Osteocyte (in vitro differentiated cells): Measurements from ENCODE around the gene CFAP58. TPM values are rescaled to one million over a fixed set of nuclear protein-coding genes. Genes with fewer than 3 reads are reported as not detected.

ENCODE experiments used
- DNase-seq: peaks from one replicate; pipeline ENCODE4 v3.0.0; 2021; ENCODE audit warnings: mixed read lengths; ENCODE audit not compliant: unreplicated experiment; ENCODE audit errors: extremely low spot score
- H3K27ac Mint-ChIP-seq: one replicate; pipeline ENCODE4 v1.8.0; 2021; ENCODE audit warnings: mild to moderate bottlenecking, mixed read lengths; ENCODE audit not compliant: unreplicated experiment
- H3K27me3 Mint-ChIP-seq: one replicate; pipeline ENCODE4 v1.8.0; 2021; ENCODE audit warnings: mixed read lengths; ENCODE audit not compliant: unreplicated experiment
- H3K36me3 Mint-ChIP-seq: one replicate; pipeline ENCODE4 v1.8.0; 2021; ENCODE audit warnings: mixed read lengths; ENCODE audit not compliant: unreplicated experiment
- H3K4me1 Mint-ChIP-seq: one replicate; pipeline ENCODE4 v1.8.0; 2021; ENCODE audit warnings: mixed read lengths; ENCODE audit not compliant: unreplicated experiment
- H3K4me3 Mint-ChIP-seq: one replicate; pipeline ENCODE4 v1.8.0; 2021; ENCODE audit warnings: mild to moderate bottlenecking, moderate library complexity, mixed read lengths; ENCODE audit not compliant: unreplicated experiment
- H3K9me3 Mint-ChIP-seq: one replicate; pipeline ENCODE4 v1.8.0; 2021; ENCODE audit warnings: mixed read lengths; ENCODE audit not compliant: unreplicated experiment
- total RNA-seq: library from RNA; stranded (reverse); gene quantifications from 2 replicates; pipeline ENCODE4 v1.2.1, GENCODE V29; 2021
- TF ChIP-seq, protein P1 (sequence below): fragments of 200-600 bp; sonication (generic); IDR thresholded peaks from 2 replicates; pipeline ENCODE4 v1.5.0; 2021; ENCODE audit warnings: antibody characterized with exemption, mild to moderate bottlenecking, moderate library complexity

CFAP58 gene
- total RNA-seq, 1 donor from 2014 or later, result 0.16 TPM

- Mint-ChIP-seq H3K9me3 (no peaks in the 10 kb centered on the region), H3K4me1 (no peaks in the 10 kb centered on the region), H3K36me3 (no peaks in the 10 kb centered on the region), H3K4me3 (no peak overlapping the region), H3K27ac (no peak overlapping the region), H3K27me3 (peaks cover 10% of the 10 kb centered on the region)
- no peak for DNase-seq
- TF ChIP-seq, protein P1, sequence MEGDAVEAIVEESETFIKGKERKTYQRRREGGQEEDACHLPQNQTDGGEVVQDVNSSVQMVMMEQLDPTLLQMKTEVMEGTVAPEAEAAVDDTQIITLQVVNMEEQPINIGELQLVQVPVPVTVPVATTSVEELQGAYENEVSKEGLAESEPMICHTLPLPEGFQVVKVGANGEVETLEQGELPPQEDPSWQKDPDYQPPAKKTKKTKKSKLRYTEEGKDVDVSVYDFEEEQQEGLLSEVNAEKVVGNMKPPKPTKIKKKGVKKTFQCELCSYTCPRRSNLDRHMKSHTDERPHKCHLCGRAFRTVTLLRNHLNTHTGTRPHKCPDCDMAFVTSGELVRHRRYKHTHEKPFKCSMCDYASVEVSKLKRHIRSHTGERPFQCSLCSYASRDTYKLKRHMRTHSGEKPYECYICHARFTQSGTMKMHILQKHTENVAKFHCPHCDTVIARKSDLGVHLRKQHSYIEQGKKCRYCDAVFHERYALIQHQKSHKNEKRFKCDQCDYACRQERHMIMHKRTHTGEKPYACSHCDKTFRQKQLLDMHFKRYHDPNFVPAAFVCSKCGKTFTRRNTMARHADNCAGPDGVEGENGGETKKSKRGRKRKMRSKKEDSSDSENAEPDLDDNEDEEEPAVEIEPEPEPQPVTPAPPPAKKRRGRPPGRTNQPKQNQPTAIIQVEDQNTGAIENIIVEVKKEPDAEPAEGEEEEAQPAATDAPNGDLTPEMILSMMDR, result peak; percentile 78
Measured at GRCh38 chr10:104350127-104350635, 3.5 kb upstream of the CFAP58 start.

DNA sequence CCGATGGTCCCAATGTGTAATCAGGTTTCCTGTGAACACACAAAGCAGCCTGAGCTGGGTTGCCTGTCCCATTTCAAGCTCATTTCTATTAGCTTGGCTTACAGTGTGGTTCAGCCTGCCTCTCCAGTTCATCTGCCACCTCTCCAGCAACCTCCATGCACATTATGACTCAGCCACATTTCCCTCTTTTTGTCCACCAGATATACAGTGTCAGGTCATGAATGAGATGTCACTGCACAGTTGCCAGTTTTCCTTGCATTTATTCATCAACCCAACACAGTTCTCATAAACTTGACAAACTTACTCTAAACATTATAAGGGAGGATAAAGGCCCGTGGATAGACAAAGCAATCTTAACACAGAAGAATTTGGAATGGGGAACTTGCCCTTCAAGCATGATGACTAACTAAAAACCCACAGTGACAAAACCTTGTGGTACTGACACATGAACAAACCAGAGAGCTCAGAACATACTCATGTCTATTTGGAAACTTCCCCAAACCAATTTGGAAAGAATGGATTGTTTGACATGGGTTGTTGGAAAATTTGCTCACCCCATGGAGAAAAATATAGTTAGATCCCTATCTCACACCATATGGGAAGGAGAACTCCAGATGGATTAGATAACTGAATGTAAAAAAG lies 2.5 kb upstream of the CFAP58 start:
- no peak for DNase-seq
- H3K27ac Mint-ChIP-seq, result no peak overlapping the region
- TF ChIP-seq, protein P1, result no peak
- no peak overlapping the region for H3K4me3 Mint-ChIP-seq
- H3K36me3 Mint-ChIP-seq, result no peaks in the 10 kb centered on the region
- H3K4me1 Mint-ChIP-seq, result no peaks in the 10 kb centered on the region
- no peaks in the 10 kb centered on the region for H3K9me3 Mint-ChIP-seq
- peaks cover 10% of the 10 kb centered on the region for H3K27me3 Mint-ChIP-seq

DNA sequence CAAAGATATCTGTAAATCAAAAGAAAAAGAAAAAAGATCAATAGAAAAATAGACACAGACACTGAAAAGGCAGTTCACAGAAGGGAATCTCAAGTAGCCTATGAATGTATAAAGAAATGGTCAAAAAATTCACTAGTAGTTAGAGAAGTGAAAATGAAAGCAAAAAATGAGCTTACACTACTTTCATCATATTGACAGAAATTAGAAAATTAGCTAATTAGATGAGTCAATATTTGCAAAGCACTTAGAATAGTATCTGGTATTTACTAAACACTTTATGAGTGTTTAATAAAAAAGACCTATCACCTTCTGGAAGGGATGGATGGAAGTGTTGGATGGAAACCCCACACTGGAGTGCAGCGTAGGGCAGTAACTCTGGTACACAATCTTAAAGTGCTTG lies 1.7 kb upstream of the CFAP58 start:
- no peak overlapping the region for H3K27ac Mint-ChIP-seq
- H3K27me3 Mint-ChIP-seq, result peaks cover 10% of the 10 kb centered on the region
- H3K4me1 Mint-ChIP-seq, result no peaks in the 10 kb centered on the region
- peak overlapping the region; percentile 4 for H3K4me3 Mint-ChIP-seq
- no peaks in the 10 kb centered on the region for H3K36me3 Mint-ChIP-seq
- no peak for DNase-seq
- no peaks in the 10 kb centered on the region for H3K9me3 Mint-ChIP-seq
- TF ChIP-seq, protein P1, result no peak

DNA sequence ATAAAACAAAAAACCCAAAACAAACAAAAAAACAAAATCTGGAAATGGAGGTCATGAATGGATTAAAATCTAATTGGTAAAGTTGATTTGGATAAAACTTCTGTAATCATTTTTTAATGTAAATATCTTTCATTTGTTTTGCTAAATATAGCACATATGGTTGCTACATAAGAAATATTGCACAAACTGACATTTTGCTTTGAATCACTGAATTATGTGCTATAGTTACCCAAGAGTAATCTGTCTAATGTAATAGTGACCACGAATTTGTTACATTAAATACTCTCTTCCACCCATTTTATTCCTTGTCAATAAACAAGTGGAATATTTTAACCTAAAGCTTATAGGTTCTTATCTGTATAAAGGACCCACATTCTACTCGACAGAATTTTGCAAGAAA lies 6.2 kb downstream of the CFAP58 start:
- Mint-ChIP-seq H3K27ac (no peak overlapping the region), H3K4me1 (no peaks in the 10 kb centered on the region), H3K9me3 (no peaks in the 10 kb centered on the region), H3K4me3 (no peak overlapping the region), H3K36me3 (no peaks in the 10 kb centered on the region), H3K27me3 (peaks cover 34% of the 10 kb centered on the region)
- TF ChIP-seq, protein P1, result no peak
- DNase-seq, result no peak

DNA sequence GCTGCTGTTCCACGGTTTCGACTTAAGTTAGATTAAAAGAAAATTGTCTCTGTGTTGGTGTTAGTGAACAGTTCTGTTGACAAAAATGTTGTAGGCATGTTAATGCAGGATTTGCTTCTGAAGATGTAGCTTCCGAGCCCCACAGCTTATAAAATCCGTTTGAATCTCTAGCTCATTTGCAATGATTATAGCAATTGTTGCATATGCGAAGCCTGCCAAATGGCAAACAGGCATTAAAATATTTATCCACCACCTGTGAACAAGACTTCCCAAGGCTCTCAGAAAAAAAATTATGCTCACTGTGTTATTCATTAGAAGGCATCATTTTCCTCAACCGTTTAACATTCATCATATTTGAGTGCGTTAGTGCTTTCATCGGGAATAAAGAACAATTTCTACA lies 14.3 kb downstream of the CFAP58 start:
- DNase-seq, result no peak
- Mint-ChIP-seq H3K9me3 (peaks cover 3% of the 10 kb centered on the region), H3K27ac (no peak overlapping the region), H3K36me3 (no peaks in the 10 kb centered on the region), H3K4me3 (no peak overlapping the region), H3K4me1 (no peaks in the 10 kb centered on the region), H3K27me3 (peaks cover 39% of the 10 kb centered on the region)
- TF ChIP-seq, protein P1, result no peak
